ENCODE results near the gene FLT3LG.
A peak's percentile ranks its signal among the peaks of the same experiment; 100 is the strongest.

Gene FLT3LG

DNA sequence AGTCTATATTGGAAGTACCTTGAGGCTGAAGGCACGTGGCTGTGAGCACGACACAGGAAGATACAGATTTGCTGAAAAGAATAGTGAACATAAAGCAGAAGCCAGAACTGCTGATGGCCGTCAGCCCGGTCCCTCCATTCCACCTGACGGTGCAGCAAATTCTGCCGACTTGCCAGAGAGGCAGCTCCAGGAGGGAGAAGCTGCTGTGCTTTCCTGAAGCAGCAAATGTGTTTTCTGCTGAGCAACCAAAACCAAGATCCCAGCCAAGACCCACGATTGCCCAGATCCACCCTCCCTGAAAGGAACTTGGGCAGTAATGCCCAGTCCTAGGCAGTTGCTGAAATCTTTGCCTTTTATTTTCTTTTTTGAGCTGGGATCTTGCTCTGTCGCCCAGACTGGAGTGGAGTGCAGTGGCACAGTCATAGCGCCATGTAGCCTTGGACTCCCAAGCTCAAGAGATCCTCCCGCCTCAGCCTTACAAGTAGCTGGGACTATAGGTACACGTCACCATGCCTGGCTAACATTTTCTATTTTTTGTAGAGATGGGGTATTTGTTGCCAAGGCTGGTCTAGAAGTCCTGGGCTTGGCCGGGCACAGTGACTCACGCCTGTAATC, 46.8 kb downstream of the FLT3LG start:
- no peak for DNase-seq

GRCh38 chr19:49524812-49525455, 50.9 kb downstream of the FLT3LG start:
- no peak for DNase-seq

DNA sequence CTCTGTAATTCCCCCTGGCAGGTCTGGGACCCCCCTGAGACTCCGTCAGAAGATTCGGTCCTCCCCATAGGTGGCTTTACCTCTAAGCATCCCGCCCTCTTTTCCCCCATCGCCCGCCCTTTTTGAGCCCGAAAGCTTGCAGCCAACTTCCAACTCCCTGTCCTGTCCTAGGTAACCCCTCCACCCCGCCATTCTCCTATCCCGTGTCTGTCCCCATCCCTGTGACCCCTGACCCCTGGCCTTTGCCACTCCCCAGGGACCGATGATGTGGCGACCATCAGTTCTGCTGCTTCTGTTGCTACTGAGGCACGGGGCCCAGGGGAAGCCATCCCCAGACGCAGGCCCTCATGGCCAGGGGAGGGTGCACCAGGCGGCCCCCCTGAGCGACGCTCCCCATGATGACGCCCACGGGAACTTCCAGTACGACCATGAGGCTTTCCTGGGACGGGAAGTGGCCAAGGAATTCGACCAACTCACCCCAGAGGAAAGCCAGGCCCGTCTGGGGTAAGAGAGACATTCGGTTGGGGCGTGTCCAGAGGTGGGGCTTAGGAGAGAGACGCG, 54.3 kb downstream of the FLT3LG start:
- no peak for DNase-seq

DNA sequence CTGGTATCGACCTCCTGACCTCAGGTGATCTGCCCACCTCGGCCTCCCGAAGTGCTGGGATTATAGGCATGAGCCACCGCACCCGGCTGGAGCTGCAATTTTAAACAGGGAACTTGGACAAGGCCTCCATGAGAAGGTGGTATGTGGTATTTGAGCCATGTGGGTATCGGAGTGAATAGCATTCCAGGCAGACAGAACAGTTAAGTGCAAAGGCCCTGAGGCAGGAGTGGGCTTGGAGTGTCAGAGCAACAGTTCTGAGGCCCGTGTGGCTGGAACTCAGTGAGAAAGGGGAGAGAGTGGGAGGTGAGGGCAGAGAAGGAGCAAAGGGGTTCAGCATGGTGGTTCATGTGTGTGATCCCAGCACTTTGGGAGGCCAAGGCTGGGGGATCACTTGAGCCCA, 56.7 kb downstream of the FLT3LG start:
- DNase-seq, result no peak

GRCh38 chr19:49533551-49534488, 59.8 kb downstream of the FLT3LG start:
- peak; percentile 78 to 83 for DNase-seq

DNA sequence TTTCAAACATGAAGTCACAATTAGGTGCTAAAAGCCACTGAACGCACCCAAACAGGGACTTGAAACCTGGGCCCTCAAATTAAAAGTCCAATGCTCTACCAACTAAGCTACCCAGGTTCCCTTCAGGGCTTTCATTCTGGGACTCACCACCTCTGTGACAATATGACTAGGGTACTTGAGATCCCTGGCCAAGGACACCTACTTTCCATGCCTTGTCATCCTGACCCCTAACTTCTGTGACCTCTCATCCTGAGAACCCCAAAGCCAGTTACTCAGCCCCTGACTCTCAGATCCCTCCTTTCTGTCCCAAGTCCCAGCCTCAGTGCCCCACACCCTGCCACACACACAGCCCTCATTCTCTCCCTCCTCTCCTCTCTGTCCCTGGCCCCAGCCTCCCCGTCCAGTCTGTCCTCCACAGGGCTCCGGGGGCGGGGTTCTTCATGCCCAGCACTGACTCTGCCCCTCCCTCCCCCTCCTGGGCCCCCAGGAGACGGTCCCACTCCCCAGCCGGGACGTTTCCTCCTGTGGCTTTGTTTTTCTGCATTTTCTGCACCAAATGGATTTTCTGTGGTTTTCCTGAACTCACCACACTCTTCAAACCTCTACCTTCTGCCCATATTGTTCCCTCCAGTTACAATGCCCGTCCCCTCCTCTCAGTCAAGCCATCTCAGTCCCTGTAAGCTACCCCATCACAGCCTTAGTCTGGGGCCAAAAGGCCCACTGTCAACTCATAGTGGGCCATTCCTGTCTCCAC, 60.8 kb downstream of the FLT3LG start:
- no peak for DNase-seq
